ENCODE data around the gene RFX8.
"Not testable (repeated sequence)": the region's sequence is repeated elsewhere in the genome, so short reads cannot be mapped to it uniquely, and the experiment has no call there.

The RFX8 gene

DNA sequence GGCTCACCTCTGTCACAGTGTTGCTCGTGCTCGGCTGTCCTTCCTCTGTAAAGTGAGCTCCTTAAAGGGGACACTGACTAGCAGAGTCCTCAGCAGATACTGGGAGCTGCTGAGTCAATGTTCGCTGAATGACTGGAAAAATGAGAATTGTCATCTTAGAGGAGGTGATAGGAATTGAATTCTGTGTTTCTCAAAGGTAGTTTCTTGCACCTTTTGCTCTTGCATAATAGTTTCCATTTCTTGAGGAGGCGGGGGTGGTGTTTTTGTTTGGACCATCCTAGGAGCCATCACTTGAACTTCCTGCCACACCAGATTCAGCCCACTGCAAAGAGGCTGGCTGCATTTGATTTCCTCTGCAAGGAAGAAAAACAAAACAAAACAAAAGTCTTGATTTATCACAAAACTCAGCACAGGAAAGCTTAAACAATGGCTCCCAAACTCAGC lies 11.4 kb upstream of the RFX8 start:
- DNase-seq (ENCODE audit: low read depth) = no peak

DNA sequence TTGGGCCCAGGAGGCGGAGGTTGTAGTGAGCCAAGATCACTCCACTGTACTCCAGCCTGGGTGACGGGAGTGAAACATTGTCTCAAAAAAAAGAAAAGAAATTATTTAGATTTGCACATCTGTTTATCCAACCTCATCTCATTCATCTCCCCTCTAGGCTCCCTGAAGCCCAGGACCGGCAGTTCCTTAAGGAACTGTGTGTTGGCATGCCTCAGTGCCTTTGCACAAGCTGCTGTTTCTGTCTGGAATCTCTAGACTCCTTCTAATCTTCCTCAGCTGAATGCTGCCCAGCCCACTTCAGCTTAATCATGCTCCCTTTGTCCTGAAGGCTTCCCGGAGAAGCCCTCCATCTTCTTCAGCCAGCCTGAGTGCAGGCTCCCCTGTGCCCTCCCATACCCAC lies 10.9 kb upstream of the RFX8 start:
- no peak for DNase-seq (ENCODE audit: low read depth)

DNA sequence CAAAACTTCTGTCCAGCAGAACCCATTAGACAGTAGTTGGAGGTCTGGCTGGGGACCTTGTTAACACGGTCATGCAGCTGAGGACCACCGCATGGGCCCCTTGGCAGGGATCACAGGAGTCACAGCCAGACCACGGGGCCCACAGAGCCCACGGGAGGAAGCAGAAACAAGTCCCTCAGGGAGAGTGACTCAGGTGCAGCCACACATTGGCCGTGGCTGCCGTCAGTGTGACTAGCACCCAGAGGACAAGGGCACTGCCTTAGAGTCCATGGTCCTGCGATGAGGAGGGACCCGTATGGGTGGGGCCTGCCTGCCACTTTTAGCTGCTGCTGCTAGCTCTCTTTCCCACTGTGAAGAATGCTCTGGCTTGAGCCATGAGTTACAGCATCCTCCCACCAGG lies 5.9 kb upstream of the RFX8 start:
- DNase-seq (ENCODE audit: low read depth) = no peak

DNA sequence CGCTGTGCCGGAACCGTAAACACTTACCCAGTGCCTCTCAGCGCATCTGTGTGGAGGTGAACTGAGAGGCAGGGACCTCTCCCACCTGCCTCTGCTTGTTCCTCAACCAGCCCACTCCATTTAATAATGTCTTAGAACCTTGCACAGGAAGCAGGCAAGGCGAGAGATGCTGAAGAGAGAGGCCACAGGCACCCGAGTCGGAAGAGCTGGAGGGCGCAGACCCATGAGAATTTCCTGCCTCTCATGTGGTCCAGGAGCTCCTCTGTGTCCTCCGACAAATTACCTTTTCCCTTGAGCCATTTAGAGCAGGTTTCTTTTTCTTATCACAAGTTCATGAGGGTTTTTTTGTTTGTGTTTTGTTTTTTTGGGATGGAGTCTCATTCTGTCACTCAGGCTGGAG lies 4.9 kb upstream of the RFX8 start:
- no peak for DNase-seq (ENCODE audit: low read depth)

DNA sequence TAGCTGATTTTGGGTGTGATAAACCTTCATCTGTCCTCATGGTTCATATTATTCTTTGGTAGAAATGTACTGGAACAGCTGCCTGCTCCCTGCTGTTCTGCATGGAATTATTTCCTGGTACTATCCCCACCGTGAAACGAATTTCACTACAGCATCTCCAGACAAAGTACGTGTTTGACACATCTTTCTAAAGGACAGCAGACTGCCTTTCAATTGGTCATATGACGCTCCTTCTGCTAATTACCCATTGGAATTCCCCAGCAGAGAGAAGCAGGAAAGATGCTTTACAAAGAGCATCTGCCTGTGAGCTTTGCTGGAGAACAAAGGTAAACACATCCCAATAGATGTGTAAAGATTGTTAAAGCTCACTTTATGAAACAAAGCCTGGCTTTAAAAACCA lies 4.4 kb upstream of the RFX8 start:
- no peak for DNase-seq (ENCODE audit: low read depth)

DNA sequence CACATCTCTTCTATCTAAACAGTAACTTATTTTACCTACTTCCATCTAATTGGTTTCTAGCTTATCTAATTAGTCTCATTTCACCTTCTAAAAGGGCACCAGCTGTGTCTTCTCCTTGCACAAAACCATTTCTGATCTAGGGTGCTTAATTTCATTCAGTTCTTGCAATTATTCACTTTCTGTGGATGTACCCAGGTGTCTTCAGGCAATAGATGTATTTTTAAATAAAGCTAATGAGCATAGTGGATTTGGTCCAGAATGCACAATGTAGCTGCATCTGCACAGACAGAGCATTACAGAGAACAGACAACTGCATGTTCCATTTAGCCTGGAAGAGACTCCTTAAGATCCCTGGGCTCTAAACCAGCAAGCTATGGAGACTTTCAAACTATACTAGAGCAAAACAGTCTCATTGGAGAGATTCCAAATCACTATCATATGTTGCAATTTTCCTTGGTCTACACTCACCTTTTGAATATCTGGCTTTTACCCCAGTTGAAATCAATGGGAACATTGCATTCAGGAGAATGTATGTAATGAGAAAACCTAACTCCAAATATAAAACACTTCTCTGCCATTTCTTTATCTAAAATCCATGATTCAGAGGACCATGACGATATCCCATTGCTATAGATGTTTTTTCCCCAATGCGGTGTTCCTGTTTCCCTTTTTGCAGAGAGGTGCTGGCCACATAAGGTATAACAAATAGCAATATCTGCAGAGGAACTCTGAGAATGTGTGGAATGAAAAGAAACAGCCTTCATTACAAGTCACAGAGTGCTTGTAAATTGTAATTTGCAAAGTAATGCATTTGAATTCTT lies 3.5 kb upstream of the RFX8 start:
- no peak for DNase-seq (ENCODE audit: low read depth)

DNA sequence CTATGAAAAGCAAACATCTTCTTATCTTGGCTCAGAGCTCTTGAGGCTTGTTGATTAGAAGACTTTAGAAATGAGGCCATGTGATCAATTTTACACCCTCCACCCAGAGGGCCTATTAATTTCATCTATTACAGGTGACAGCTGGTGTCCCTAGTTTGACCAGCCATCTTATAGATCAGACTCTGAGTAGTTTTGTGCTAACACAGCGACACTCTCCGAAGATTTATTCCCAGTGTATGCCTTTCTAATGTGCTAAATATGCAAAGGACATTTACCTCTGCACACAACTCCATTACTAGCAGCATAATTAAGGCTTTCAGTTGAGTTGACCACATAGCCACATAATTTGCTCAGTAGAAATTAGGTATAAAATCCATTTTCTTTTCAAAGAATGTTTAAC lies 2.6 kb upstream of the RFX8 start:
- no peak for DNase-seq (ENCODE audit: low read depth)

DNA sequence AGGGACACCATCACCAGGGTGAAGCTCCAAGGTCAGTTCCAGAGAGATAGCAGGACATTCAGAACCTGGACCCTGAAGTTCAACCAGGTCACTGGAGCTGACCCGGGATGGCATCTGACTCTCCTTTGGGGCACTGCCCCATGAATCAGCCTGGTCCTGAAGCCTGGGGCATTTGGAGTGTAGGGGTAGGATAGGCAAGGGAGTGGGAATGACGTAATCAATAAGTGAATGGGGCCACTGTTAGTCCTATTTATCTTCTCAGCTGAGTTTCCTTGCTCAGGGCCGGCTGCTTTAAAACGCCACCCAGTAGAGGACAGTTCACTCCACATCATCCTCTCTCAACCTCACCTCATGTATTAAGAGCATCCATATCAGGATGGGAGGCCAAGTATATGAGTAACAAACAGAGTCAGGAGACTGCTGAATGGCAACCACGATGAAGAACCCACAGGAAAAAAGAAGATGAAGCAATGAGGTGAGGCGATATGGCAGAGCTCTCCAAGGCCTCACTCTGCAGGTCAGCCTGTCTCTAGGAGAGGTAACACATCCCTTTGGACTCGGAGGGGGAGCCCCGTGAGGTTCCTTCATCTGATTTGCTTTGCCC lies 1.8 kb upstream of the RFX8 start:
- no peak for DNase-seq (ENCODE audit: low read depth)

DNA sequence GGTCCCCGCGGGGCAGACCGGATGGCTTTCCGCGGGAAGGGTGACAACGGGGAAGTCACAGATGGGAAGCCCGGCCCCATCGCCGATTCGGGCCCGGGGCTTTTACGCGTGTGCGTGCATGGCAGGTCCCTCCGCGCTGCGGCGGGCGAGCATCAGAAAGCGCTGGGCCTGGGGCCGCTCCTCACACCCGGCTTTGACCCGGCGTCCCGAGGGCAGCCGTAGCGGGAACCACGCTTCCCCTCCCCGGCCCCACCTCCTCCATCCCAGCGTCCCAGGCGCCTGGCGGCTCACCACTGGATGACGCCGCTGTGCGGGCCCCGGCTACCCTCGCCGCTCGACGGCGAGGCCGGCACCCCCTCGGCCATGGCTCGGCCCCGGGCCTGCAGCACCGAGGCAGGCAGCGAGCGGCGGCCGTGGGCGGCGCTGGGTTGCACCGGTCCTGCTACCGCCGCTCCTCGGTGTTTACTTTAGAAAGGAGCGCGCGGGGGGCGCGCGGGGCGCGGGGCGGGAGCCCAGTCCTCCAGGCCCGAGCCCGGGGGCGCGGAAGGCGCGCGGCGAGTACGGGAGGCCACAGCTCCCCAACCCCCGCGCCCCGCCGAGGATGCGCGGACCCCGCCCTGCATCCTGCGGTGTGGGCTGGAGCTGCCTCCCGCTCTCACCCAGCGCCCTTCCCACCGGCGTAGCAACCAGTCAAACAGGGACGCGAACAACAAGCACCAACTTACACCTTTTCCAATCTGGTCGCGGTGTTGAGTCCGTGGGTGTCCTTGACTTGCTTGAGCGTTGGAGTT lies 806 bp downstream of the RFX8 start:
- no peak for DNase-seq (ENCODE audit: low read depth)

DNA sequence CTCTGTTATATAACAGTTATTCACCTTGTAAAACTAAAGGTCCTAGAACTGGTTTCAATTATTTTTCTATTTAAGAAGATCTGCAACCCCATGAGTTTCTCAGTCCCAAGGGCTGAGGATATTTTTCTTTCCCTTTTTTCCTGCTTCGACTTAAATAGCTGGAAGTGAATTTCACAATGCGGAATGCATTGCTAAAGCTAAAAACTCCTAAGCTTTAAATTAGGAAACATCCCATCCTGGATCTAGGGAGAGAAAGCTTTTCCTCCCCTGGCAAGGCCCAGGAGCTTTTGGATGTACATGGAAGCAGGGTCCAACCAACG lies 1.4 kb downstream of the RFX8 start:
- no peak for DNase-seq (ENCODE audit: low read depth)

DNA sequence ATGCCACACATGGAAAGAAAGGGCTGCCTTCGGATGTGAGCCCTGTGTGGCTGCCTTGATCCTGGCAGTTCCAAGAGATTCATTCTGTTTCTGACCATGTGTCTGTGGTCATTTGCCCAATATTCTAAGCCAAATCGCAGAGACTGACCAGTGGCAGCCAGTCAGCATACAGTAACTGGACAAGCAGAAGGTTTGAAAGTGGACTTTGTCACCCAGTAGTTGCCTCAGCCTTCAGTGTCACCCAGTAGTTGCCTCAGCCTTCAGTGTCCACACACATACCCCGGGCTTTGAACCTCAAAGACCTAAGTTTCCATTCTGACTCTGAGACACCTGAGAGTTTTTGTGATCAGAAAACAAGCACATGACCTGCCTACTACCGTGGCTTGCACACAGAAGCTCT lies 5.0 kb downstream of the RFX8 start:
- DNase-seq (ENCODE audit: low read depth) = no peak

DNA sequence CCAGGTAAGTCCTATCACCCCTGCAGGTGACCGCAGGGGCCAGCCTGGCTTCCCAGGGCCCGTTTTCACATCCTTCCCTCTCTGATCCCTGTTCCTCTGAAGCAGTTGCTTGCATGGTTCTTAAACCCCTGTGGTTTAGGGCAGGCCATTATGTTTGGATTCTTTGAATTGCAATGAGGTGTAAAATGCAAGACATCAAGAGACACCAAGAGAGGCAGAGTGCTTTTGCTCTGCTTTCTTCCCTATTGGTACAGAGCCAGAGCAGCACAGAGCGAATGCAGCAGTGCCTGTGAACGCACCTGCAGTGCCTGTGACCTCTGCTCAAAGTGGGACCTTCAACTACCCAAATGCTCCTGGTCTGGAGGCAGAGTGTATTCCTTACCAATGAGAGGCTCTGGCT lies 7.6 kb downstream of the RFX8 start:
- DNase-seq (ENCODE audit: low read depth) = no peak

DNA sequence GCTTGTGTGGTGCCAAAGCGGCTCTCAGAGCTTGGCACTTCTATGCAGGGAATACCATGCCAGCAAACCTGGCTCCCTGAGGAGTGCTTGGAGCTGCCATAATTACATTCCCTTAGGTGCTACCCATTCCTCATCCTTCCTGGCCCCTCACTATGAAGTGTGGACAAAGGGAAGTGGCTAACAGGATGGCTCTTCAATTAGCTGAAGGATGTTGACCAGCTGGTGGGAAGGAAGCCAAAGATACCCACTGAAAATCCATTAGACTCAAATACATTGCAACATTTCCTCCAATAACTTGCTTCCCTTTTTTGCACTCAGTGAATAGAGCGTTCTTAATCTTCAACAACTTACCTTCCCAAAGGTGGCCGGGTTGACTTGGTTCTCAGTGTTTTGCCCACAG lies 8.5 kb downstream of the RFX8 start:
- no peak for DNase-seq (ENCODE audit: low read depth)

DNA sequence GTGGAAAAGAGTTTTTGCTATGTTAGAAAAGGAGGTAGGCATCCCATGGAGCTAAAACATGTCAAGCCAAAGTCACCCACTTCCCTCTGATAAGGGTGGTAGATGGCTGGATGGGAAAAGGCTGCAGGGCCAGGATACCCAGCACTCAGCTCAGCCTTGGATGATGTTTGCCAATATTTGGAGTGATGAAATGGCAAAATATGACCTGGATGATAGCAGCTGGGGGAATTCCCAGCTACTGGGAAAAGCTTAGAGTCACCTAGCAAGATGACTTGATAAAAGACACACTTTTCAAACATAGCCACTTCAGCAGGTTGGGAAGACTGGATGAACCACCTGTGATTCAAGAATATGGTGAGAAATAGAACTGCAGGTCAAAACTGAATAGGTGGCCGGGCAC lies 10.1 kb downstream of the RFX8 start:
- DNase-seq (ENCODE audit: low read depth) = no peak

DNA sequence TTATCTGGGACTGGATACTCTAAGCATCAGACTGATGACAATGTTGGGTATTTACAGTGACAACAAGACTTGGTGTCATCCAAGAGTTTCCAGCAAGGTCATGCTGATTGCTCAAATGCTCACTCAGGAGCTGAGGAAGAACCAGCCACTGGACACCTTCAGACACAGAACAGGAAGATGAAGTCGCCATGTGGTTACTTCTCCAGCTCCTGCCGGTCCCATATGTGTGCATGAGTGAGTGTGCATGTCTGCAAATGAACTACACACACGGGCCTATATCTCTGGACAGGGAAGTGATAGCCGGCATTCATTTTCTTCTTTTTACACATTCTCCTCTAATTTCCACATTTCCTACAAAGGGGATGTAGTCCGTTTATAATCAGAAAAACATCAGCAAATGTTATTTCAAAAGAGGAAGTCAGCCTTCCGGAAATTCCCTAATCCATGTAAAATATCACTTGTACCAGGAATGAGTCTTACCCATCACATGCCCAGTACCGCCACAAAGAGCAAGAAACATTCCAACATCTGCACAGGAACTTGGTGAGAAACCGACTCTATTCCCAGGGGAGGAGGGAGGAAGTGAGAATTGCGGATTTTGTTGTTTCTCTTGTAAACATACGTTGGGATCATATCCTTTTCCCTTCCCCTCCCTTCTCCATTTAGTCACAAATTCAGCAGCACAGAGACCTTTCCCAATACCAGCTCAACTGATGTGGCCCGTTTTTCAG lies 10.8 kb downstream of the RFX8 start:
- no peak for DNase-seq (ENCODE audit: low read depth)

DNA sequence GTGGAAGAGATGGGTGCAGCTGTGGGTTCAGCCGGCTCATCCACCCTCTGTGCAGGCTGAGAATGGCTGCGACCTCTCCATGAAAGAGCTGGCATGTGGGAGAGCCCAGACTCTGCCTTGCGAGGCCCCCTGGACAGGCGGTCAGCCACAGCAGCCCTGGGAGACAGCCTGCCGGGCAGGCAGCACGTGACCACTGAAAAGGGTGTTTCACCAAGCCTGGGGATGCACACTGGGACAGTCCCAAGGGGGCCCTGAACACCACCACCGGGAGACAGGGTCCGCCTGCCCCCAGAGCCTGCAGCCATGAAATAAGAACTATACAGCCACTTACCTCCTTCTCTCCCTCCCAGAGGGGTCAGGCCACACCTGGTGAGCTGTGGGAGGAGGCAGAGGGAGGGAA lies 11.5 kb downstream of the RFX8 start:
- no peak for DNase-seq (ENCODE audit: low read depth)

DNA sequence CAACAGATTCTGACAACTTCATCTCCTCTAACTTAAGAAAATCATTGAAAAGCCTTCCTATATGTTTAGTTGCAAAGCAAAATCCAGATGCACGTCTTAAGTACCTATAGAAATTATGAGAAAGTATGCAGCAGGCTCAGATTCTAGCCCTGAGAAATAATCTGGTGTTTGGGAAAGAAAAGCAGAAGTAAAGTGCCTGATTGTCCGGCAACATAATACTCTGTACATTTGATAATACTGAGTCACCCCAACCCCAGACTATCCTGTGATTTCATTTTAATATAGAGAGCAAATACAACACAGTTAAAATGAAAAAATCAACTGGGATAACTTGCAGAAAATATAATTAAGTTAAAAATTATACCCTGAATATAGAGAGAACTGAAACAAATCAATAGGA lies 13.5 kb downstream of the RFX8 start:
- no peak for DNase-seq (ENCODE audit: low read depth)

DNA sequence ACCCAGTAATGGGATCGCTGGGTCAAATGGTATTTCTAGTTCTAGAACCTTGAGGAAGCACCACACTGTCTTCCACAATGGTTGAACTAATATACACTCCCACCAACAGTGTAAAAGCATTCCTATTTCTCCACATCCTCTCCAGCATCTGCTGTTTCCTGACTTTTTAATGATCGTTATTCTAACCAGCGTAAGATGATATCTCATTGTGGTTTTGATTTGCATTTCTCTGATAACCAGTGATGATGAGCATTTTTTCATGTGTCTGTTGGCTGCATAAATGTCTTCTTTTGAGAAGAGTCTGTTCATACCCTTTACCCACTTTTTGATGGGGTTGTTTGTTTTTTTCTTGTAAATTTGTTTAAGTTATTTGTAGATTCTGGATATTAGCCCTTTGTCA lies 20.5 kb downstream of the RFX8 start:
- not testable (repeated sequence) for DNase-seq (ENCODE audit: low read depth)

DNA sequence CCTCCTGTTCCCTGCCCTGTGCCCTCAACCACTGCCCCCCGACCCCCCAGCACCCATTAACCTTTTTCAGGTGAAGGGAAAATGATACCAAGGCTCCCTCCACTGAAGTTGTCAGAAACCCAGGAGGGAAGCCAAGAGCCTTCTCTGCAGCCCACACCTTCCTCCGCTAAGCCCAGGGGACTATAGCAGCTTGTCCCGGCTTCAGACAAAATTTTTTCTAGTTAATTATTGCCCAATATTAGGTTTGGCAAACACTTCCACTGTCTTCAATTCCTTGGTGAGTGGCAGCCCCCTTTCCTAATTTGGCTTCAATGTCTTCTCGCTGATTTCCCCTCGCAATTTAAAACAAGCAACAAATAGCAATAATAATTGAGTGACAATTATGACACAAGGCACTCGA lies 23.9 kb downstream of the RFX8 start:
- DNase-seq (ENCODE audit: low read depth) = no peak

DNA sequence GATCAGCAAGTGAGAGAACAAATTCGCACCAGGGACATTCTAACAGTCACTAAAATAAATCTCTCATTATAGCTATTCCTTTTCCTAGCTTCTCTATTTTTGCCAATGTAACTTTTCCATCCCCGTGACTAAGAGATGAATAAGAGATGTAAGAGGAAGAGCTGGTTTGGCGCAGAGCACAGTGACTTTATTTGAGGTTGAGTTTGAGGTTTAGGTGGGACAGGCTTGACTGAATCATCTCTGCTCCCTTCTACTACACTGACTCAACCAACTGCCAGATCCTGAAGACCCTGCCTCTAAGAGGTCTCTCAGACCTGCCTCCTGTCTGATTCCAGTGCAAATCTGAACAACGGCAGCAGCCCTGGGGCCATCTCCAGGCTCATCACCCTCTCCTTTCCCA lies 28.0 kb downstream of the RFX8 start:
- DNase-seq (ENCODE audit: low read depth) = no peak

DNA sequence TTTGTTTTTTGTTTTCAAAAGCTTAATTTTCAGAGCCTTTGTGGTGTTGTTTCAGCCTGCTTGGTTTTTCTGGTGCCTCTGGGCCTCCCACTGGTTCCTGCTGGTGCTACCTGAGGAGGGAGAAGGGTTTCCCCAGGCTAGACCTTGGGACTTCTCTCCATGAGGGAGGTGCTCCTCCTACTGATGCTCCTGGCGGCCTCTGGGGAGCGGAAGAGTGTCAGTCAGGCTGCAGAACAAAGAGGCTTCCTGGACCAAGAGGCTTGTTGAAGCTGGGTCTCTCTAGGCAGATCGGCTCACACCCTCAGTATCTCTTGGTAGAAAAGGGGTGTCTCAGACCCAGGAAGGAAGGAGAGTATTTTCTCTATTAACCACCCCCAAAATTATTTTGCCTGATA lies 32.2 kb downstream of the RFX8 start:
- no peak for DNase-seq (ENCODE audit: low read depth)

DNA sequence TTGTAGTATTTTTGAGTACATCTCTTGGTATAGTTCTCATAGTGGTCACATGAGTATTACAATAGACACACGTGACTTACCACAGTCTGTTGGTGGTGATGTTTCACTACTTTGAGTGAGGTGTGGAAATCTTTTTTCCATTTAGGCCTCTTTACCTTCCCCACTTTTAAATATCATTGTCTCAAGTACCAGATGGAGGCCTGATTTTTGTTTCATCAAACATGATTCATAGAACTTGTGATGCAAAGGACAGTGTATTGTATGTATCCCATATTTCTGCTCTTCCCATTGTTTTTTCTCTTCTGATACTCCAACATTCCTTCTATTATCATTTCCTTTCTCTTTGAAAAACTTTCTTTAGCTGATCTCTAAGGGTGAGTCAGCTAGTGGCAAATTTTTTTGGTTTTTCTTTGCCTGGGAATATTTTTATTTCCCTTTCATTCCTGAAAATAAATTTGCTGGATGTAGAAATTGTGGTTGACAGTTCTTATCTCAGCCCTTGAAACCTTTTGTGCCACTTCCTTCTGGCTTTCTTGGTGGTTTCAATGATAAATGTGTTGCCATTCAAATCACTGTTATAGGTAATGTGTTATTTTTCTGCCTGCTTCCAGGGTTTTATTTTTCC lies 32.8 kb downstream of the RFX8 start:
- DNase-seq (ENCODE audit: low read depth) = no peak
